22Rv1 (cell line): ENCODE results near the gene YPEL3.

Source experiments
- CTCF ChIP-seq: fragments of 450-650 bp; IDR thresholded peaks from 2 replicates; pipeline ENCODE4 v1.5.1; 2017; ENCODE audit warnings: mild to moderate bottlenecking
- ZFX ChIP-seq: fragments of 450-650 bp; IDR thresholded peaks from 2 replicates; pipeline ENCODE4 v1.6.1; 2017; ENCODE audit warnings: antibody characterized with exemption, borderline replicate concordance

- TF ChIP-seq CTCF, result no peak
- no peak for TF ChIP-seq ZFX
Measured at GRCh38 chr16:30104090-30104489, 8.1 kb upstream of the YPEL3 start.
